Measurements from ENCODE around the gene NLRC5.
"Not testable (repeated sequence)": the region's sequence is repeated elsewhere in the genome, so short reads cannot be mapped to it uniquely, and the experiment has no call there.

The NLRC5 gene

GRCh38 chr16:56984639-56985038 is 4.7 kb upstream of the NLRC5 start:
- DNase-seq, result no peak

- peak in 1 of 14 donors; percentile 19 for DNase-seq
Measured at GRCh38 chr16:56985288-56985961, 3.9 kb upstream of the NLRC5 start.

GRCh38 chr16:56985962-56986360 is 3.4 kb upstream of the NLRC5 start:
- DNase-seq, result no peak

- DNase-seq, result no peak
Measured at GRCh38 chr16:56986361-56986760, 3.0 kb upstream of the NLRC5 start.

- DNase-seq, result not testable (repeated sequence)
Measured at GRCh38 chr16:56986908-56987307, 2.4 kb upstream of the NLRC5 start.

GRCh38 chr16:56987692-56988091 is 1.7 kb upstream of the NLRC5 start:
- no peak for DNase-seq

- DNase-seq, result no peak
Measured at GRCh38 chr16:56988161-56988947, 1.0 kb upstream of the NLRC5 start.

GRCh38 chr16:56989988-56990387 is 631 bp downstream of the NLRC5 start:
- DNase-seq, result no peak

- DNase-seq, result no peak
Measured at GRCh38 chr16:56990407-56991286, 1.3 kb downstream of the NLRC5 start.

GRCh38 chr16:56992431-56992830 is 3.1 kb downstream of the NLRC5 start:
- not testable (repeated sequence) for DNase-seq

- DNase-seq, result no peak
Measured at GRCh38 chr16:56993204-56993603, 3.8 kb downstream of the NLRC5 start.

GRCh38 chr16:56994311-56994710 is 5.0 kb downstream of the NLRC5 start:
- DNase-seq, result no peak

GRCh38 chr16:56995136-56995805 is 5.9 kb downstream of the NLRC5 start:
- DNase-seq, result no peak

- no peak for DNase-seq
Measured at GRCh38 chr16:56997264-56997663, 7.9 kb downstream of the NLRC5 start.

GRCh38 chr16:56997931-56998330 is 8.6 kb downstream of the NLRC5 start:
- no peak for DNase-seq

GRCh38 chr16:56998352-56998751 is 9.0 kb downstream of the NLRC5 start:
- DNase-seq, result no peak

GRCh38 chr16:56998861-56999260 is 9.5 kb downstream of the NLRC5 start:
- no peak for DNase-seq

GRCh38 chr16:56999409-57000270 is 10.3 kb downstream of the NLRC5 start:
- no peak for DNase-seq

- no peak for DNase-seq
Measured at GRCh38 chr16:57000271-57001025, 11.1 kb downstream of the NLRC5 start.

GRCh38 chr16:57001026-57001679 is 11.8 kb downstream of the NLRC5 start:
- no peak for DNase-seq
